GM12801 (cell line): ENCODE results near the gene CD2BP2.

Source experiments
- TF ChIP-seq, protein P1 (sequence below): IDR thresholded peaks from one replicate; pipeline ENCODE4 v1.5.1; 2011; ENCODE audit warnings: control low read depth; ENCODE audit not compliant: insufficient read length; ENCODE audit errors: extremely low read depth

The CD2BP2 gene

DNA sequence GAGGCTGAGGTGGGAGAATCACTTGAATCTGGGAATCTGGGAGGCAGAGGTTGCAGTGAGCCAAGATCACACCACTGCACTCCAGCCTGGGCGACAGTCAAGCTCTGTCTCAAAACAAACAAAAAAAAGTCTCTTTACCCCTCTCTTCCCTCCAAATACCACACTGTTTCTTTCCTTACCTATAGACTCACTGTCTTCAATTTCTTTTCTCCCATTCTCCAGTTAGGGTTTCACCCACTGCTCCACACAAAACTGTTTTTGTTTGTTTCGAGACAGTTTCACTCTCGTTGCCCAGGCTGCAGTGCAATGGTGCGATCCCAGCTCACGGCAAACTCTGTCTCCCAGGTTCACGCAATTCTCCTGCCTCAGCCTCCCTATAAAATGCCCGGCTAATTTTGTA is 6.1 kb upstream of the CD2BP2 start:
- TF ChIP-seq, protein P1, sequence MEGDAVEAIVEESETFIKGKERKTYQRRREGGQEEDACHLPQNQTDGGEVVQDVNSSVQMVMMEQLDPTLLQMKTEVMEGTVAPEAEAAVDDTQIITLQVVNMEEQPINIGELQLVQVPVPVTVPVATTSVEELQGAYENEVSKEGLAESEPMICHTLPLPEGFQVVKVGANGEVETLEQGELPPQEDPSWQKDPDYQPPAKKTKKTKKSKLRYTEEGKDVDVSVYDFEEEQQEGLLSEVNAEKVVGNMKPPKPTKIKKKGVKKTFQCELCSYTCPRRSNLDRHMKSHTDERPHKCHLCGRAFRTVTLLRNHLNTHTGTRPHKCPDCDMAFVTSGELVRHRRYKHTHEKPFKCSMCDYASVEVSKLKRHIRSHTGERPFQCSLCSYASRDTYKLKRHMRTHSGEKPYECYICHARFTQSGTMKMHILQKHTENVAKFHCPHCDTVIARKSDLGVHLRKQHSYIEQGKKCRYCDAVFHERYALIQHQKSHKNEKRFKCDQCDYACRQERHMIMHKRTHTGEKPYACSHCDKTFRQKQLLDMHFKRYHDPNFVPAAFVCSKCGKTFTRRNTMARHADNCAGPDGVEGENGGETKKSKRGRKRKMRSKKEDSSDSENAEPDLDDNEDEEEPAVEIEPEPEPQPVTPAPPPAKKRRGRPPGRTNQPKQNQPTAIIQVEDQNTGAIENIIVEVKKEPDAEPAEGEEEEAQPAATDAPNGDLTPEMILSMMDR: no peak

DNA sequence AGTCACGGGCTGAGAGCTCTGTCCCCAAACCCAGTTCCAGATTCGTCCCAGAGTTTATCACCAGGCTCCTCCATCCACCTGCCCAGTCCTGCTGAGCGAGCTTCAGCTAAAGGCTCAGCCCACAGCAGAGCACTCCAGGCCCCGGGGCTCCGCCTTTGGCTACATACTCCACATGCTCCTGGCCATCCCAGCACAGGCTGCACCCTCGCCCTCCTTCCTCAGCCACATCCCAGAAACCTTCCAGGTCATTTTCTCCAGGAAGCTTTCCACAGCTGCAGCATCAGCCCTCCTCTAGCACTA is 4.7 kb upstream of the CD2BP2 start:
- TF ChIP-seq, protein P1: no peak

DNA sequence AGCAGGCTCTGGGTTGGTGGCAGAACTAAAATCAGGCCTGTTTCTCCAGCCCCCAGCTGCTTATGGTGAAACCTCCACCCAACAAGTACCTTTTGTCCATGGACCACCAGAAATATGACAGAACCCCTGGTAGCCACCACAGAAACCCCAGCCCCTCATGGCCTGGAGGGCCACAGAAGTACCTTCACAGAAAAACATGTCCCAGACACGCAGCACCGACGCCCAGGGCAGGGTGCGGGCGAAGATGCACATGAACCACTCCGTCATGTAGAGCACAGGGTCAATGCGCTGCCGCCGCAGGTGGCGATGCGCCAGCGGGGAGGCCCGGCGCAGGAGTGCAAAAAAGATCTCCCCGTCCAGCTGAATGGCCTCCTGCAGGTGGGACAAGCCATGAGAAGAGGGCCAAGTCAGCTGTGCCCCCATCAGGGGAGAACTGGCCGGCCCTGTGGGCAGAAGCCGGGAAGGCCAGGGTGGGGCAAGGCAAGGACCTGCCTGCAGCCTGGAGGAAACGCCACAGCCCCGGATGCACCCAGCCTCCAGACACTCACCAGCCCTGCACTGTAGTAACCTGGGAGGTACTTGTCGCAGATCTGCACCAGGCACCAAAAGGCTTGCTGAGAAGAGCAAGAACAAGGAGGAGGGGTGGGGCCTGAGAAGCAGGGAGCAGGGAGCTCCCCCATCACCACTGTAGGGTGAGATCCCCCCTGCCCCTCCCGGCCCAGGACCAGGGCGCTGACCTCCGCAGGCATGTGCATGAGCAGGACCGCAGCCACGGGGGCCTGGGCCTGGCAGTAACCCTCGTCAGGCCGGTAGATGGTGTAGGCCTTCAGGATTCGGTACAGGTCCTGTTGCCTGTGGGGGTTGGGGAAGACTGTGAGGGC is 4.1 kb upstream of the CD2BP2 start:
- TF ChIP-seq, protein P1: no peak

DNA sequence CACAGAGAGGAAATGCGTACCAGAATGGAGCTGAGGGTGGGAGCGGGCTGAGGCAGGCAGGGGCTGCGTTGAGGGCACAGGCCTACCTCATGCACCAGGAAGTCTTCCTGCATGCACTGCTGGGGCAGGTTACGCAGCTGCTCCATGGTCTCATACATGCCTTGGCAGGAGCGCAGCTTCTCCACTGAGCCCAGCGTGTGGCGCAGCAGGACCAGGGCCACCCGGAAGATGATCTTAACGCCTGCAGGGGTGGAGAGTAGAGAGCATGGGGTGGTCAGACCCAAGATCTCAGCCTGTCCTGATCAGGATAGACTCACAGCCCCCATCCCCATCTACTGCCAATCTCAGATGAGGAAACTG is 3.4 kb upstream of the CD2BP2 start:
- TF ChIP-seq, protein P1: no peak

DNA sequence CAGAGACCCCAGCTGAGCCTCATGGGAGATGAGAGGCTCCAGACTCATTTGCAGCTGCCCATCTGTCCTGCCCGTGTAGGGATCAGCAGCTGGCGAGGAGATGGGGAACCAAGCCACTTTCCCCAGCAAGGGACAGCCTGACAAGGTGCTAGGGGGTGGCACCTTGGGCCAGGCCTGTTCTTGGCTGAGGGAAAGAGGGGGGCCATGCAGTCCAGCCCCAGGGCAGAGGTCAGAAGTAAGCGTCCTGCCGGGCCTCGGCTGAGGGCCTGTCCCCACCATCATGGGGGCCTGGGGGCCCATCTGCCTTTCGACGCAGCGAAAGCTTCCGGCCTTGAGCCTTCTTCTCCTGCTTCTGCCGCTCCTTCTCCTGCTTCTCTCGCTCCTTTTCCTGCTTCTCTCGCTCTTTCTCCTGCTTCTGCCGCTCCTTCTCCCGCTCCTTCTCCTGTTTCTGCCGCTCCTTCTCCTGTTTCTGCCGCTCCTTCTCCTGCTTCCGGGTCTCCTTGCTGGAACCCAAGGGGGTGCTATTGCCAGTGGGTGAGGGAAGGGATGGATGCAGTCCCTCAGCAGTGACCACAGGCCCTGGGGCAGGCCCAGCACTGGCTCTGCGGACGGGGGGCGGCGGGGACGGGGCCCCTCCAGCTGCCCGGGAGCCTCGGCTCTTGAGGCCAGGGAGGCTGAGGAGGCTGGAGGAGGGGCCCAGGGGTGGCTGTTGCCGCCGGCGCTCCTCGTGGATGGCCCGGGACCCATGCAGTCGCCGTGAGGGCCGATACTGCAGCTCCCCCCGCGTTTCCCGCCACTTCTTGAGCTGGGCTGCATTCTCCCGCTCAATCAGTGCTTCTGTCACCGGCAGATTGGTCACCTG is 2.8 kb upstream of the CD2BP2 start:
- TF ChIP-seq, protein P1: no peak

DNA sequence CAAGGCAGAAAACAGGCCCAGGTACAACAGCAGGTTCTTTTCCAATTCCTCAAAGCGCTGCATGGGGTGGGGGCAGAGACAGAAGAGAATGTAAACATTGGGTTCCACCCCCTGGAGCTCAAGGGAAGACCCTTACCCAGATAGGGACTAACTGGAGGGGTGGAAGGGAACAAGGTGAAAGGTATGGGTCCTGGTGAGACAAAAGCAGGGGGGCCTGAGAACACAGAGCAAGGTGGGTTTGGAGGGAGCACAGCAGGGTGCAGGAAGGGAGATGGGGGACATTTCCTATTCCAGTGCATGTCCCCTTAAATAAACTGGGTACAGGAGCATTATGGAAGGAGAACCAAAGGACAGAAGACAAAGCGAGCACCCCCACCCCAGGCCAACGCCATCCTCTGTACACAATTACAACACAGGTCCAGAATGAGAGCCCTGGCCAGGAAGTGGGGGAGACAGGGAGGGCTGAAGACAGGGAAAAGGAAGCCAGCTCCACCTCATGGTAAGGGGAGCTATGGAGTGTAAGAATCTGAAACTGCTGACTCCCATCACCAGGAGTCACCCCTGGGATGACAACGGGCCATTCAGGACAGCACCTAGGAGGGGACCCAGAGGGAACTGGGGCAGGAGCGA is 2.1 kb upstream of the CD2BP2 start:
- TF ChIP-seq, protein P1: no peak

DNA sequence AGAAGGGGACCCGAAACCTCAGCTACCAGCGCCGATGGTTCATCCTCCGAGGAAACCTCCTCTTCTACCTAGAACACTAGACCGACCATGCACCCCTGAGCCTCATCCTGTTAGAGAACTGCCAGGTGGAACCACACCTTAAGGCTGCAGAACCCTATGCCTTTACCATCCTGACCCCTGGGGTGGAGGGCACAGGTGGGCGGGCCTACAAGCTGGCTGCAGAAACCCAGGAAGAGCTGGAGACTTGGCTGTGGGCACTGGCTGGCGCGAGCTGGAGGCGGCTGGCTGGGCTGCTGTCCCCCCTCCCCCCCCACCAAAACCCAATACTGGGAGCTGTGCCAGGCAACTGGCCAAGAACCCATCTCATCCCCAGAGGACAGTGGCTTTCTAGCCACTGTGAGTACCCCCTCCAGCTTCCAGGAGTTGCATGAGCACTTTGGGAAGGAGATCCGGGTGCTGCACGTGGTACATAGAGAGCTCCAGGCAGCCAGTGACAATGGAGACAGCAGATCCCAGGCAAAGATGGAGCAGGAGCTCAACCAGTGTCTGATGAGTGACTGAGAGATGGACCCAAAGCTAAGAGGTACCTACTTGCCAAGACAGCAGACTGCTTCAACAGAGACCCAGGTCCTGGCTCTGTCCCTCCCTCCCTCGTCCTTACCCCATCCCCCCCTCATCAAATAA is 1.4 kb upstream of the CD2BP2 start:
- TF ChIP-seq, protein P1: no peak
